Measurements from ENCODE around the gene SPACA9.

Gene SPACA9

GRCh38 chr9:132888151-132888550, 9.5 kb downstream of the SPACA9 start:
- Histone ChIP-seq H3K27me3 (ENCODE audit: control insufficient read depth, insufficient read depth, low read length, poor library complexity, severe bottlenecking) (no peaks in the 10 kb centered on the region), H3K36me3 (ENCODE audit: control insufficient read depth, insufficient read depth, low read length) (no peaks in the 10 kb centered on the region), H3K27ac (ENCODE audit: insufficient read depth, low read depth, low read length, poor library complexity, severe bottlenecking) (no peak overlapping the region), H3K4me1 (ENCODE audit: control insufficient read depth, insufficient read depth, low read length) (no peaks in the 10 kb centered on the region), H3K9me3 (ENCODE audit: control insufficient read depth, low read length) (no peaks in the 10 kb centered on the region), H3K4me3 (ENCODE audit: insufficient read depth, low read depth, low read length) (no peak overlapping the region)
- WGBS, 2 experiments: 94 to 96% methylated on average over 18 of the region's 18 CpGs

- H3K27me3 ChIP-seq (ENCODE audit: control insufficient read depth, insufficient read depth, low read length, poor library complexity, severe bottlenecking): no peaks in the 10 kb centered on the region
- no peak overlapping the region for H3K4me3 ChIP-seq (ENCODE audit: insufficient read depth, low read depth, low read length)
- peaks cover 15% of the 10 kb centered on the region for H3K36me3 ChIP-seq (ENCODE audit: control insufficient read depth, insufficient read depth, low read length)
- H3K27ac ChIP-seq (ENCODE audit: insufficient read depth, low read depth, low read length, poor library complexity, severe bottlenecking): no peak overlapping the region
- no peaks in the 10 kb centered on the region for H3K9me3 ChIP-seq (ENCODE audit: control insufficient read depth, low read length)
- WGBS, 2 experiments: 86 to 88% methylated on average over 9 of the region's 9 CpGs
- no peaks in the 10 kb centered on the region for H3K4me1 ChIP-seq (ENCODE audit: control insufficient read depth, insufficient read depth, low read length)
Measured at GRCh38 chr9:132892400-132892799, 13.7 kb downstream of the SPACA9 start.

GRCh38 chr9:132894346-132894745, 15.6 kb downstream of the SPACA9 start:
- WGBS, 2 experiments: 92 to 98% methylated on average over 5 of the region's 5 CpGs
- no peaks in the 10 kb centered on the region for H3K27me3 ChIP-seq (ENCODE audit: control insufficient read depth, insufficient read depth, low read length, poor library complexity, severe bottlenecking)
- H3K27ac ChIP-seq (ENCODE audit: insufficient read depth, low read depth, low read length, poor library complexity, severe bottlenecking): no peak overlapping the region
- H3K36me3 ChIP-seq (ENCODE audit: control insufficient read depth, insufficient read depth, low read length): peaks cover 17% of the 10 kb centered on the region
- H3K9me3 ChIP-seq (ENCODE audit: control insufficient read depth, low read length): no peaks in the 10 kb centered on the region
- no peak overlapping the region for H3K4me3 ChIP-seq (ENCODE audit: insufficient read depth, low read depth, low read length)
- no peaks in the 10 kb centered on the region for H3K4me1 ChIP-seq (ENCODE audit: control insufficient read depth, insufficient read depth, low read length)

- Histone ChIP-seq H3K36me3 (ENCODE audit: control insufficient read depth, insufficient read depth, low read length) (peaks cover 18% of the 10 kb centered on the region), H3K27ac (ENCODE audit: insufficient read depth, low read depth, low read length, poor library complexity, severe bottlenecking) (no peak overlapping the region), H3K4me3 (ENCODE audit: insufficient read depth, low read depth, low read length) (no peak overlapping the region), H3K4me1 (ENCODE audit: control insufficient read depth, insufficient read depth, low read length) (no peaks in the 10 kb centered on the region), H3K9me3 (ENCODE audit: control insufficient read depth, low read length) (no peaks in the 10 kb centered on the region), H3K27me3 (ENCODE audit: control insufficient read depth, insufficient read depth, low read length, poor library complexity, severe bottlenecking) (no peaks in the 10 kb centered on the region)
- WGBS, 2 experiments: 85 to 87% methylated on average over 9 of the region's 9 CpGs
Measured at GRCh38 chr9:132894862-132895835, 16.5 kb downstream of the SPACA9 start.

GRCh38 chr9:132896264-132896663, 17.6 kb downstream of the SPACA9 start:
- WGBS, 2 experiments: 92 to 97% methylated on average over 13 of the region's 13 CpGs

GRCh38 chr9:132896906-132897305, 18.2 kb downstream of the SPACA9 start:
- Histone ChIP-seq H3K36me3 (ENCODE audit: control insufficient read depth, insufficient read depth, low read length) (peaks cover 30% of the 10 kb centered on the region), H3K27me3 (ENCODE audit: control insufficient read depth, insufficient read depth, low read length, poor library complexity, severe bottlenecking) (no peaks in the 10 kb centered on the region), H3K9me3 (ENCODE audit: control insufficient read depth, low read length) (no peaks in the 10 kb centered on the region), H3K27ac (ENCODE audit: insufficient read depth, low read depth, low read length, poor library complexity, severe bottlenecking) (no peak overlapping the region), H3K4me3 (ENCODE audit: insufficient read depth, low read depth, low read length) (no peak overlapping the region), H3K4me1 (ENCODE audit: control insufficient read depth, insufficient read depth, low read length) (no peaks in the 10 kb centered on the region)
- 96 to 97% methylated on average over 6 of the region's 6 CpGs for WGBS, 2 experiments

More at GRCh38 chr9:132896264-132896663, 17.6 kb downstream of the SPACA9 start:
- Histone ChIP-seq H3K36me3 (ENCODE audit: control insufficient read depth, insufficient read depth, low read length) (peaks cover 29% of the 10 kb centered on the region), H3K4me1 (ENCODE audit: control insufficient read depth, insufficient read depth, low read length) (no peaks in the 10 kb centered on the region), H3K27me3 (ENCODE audit: control insufficient read depth, insufficient read depth, low read length, poor library complexity, severe bottlenecking) (no peaks in the 10 kb centered on the region), H3K9me3 (ENCODE audit: control insufficient read depth, low read length) (no peaks in the 10 kb centered on the region), H3K27ac (ENCODE audit: insufficient read depth, low read depth, low read length, poor library complexity, severe bottlenecking) (no peak overlapping the region), H3K4me3 (ENCODE audit: insufficient read depth, low read depth, low read length) (no peak overlapping the region)

GRCh38 chr9:132898051-132898450, 19.4 kb downstream of the SPACA9 start:
- Histone ChIP-seq H3K27me3 (ENCODE audit: control insufficient read depth, insufficient read depth, low read length, poor library complexity, severe bottlenecking) (no peaks in the 10 kb centered on the region), H3K9me3 (ENCODE audit: control insufficient read depth, low read length) (no peaks in the 10 kb centered on the region), H3K36me3 (ENCODE audit: control insufficient read depth, insufficient read depth, low read length) (peaks cover 30% of the 10 kb centered on the region), H3K4me3 (ENCODE audit: insufficient read depth, low read depth, low read length) (no peak overlapping the region), H3K27ac (ENCODE audit: insufficient read depth, low read depth, low read length, poor library complexity, severe bottlenecking) (no peak overlapping the region), H3K4me1 (ENCODE audit: control insufficient read depth, insufficient read depth, low read length) (no peaks in the 10 kb centered on the region)
- WGBS, 2 experiments: 93 to 97% methylated on average over 5 to 6 of the region's 7 CpGs

- 55 to 57% methylated on average over 10 to 11 of the region's 11 CpGs for WGBS, 2 experiments
- H3K27me3 ChIP-seq (ENCODE audit: control insufficient read depth, insufficient read depth, low read length, poor library complexity, severe bottlenecking): no peaks in the 10 kb centered on the region
- peaks cover 20% of the 10 kb centered on the region for H3K36me3 ChIP-seq (ENCODE audit: control insufficient read depth, insufficient read depth, low read length)
- no peaks in the 10 kb centered on the region for H3K4me1 ChIP-seq (ENCODE audit: control insufficient read depth, insufficient read depth, low read length)
- H3K9me3 ChIP-seq (ENCODE audit: control insufficient read depth, low read length): no peaks in the 10 kb centered on the region
- H3K27ac ChIP-seq (ENCODE audit: insufficient read depth, low read depth, low read length, poor library complexity, severe bottlenecking): no peak overlapping the region
- no peak overlapping the region for H3K4me3 ChIP-seq (ENCODE audit: insufficient read depth, low read depth, low read length)
Measured at GRCh38 chr9:132901858-132902831, 23.4 kb downstream of the SPACA9 start.

GRCh38 chr9:132903574-132904492, 25.1 kb downstream of the SPACA9 start:
- H3K27ac ChIP-seq (ENCODE audit: insufficient read depth, low read depth, low read length, poor library complexity, severe bottlenecking): no peak overlapping the region
- H3K36me3 ChIP-seq (ENCODE audit: control insufficient read depth, insufficient read depth, low read length): peaks cover 16% of the 10 kb centered on the region
- no peak overlapping the region for H3K4me3 ChIP-seq (ENCODE audit: insufficient read depth, low read depth, low read length)
- no peaks in the 10 kb centered on the region for H3K27me3 ChIP-seq (ENCODE audit: control insufficient read depth, insufficient read depth, low read length, poor library complexity, severe bottlenecking)
- WGBS, 2 experiments: 65 to 75% methylated on average over 13 of the region's 13 CpGs
- no peaks in the 10 kb centered on the region for H3K4me1 ChIP-seq (ENCODE audit: control insufficient read depth, insufficient read depth, low read length)
- H3K9me3 ChIP-seq (ENCODE audit: control insufficient read depth, low read length): no peaks in the 10 kb centered on the region

Measured in ectodermal cell (in vitro differentiated cells).